ENCODE measurements around the gene PRLHR.
A peak's percentile ranks its signal among the peaks of the same experiment; 100 is the strongest.

Gene PRLHR

GRCh38 chr10:118595598-118596425, at the start of gene PRLHR:
PRLHR (minus strand) TSS chr10:118595648; CDS start chr10:118595244, 404 bp downstream.
- H3K4me1 ChIP-seq (ENCODE audit: insufficient read depth, low read length), result no peaks in the 10 kb centered on the region
- H4K20me1 ChIP-seq (ENCODE audit: insufficient read depth, low read length), result no peaks in the 10 kb centered on the region
- peak; percentile 13 for DNase-seq
- no peak within 1 kb of the TSS for H3K9ac ChIP-seq (ENCODE audit: low read depth, low read length)
- TF ChIP-seq EZH2 (IDR thresholded peaks at IDR 0.05; ENCODE audit: borderline replicate concordance, low read depth, low read length, severe bottlenecking), result no peak
- TF ChIP-seq CTCF (IDR thresholded peaks at IDR 0.05; ENCODE audit: borderline replicate concordance, extremely low read depth, low read length, poor library complexity, severe bottlenecking), result no peak
- no peak within 1 kb of the TSS for H3K4me3 ChIP-seq (ENCODE audit: low read depth in 1 of 2, low read length in 2 of 2)
- no peaks in the 10 kb centered on the region for H3K27me3 ChIP-seq (ENCODE audit: insufficient read depth, low read length, poor library complexity)
- no peaks in the 10 kb centered on the region for H3K79me2 ChIP-seq (ENCODE audit: insufficient read depth, low read length)
- no peak within 1 kb of the TSS for H3K27ac ChIP-seq (ENCODE audit: low read length)
- no peaks in the 10 kb centered on the region for H3K9me3 ChIP-seq (ENCODE audit: insufficient read depth, low read length, severe bottlenecking)
- no peak within 1 kb of the TSS for H3K4me2 ChIP-seq (ENCODE audit: insufficient read depth, low read length)
- H3K36me3 ChIP-seq (ENCODE audit: insufficient read depth, low read length), result no peaks in the 10 kb centered on the region
- ATAC-seq (ENCODE audit: insufficient read depth, low read depth), result no peak
- H2AFZ ChIP-seq (ENCODE audit: low read depth, low read length), result no peak within 1 kb of the TSS

GRCh38 chr10:118642228-118642627, 46.8 kb upstream of the PRLHR start:
- Histone ChIP-seq H3K9ac (ENCODE audit: low read depth, low read length) (no peak overlapping the region), H2AFZ (ENCODE audit: low read depth, low read length) (no peak overlapping the region), H3K36me3 (ENCODE audit: insufficient read depth, low read length) (no peaks in the 10 kb centered on the region), H4K20me1 (ENCODE audit: insufficient read depth, low read length) (no peaks in the 10 kb centered on the region), H3K4me2 (ENCODE audit: insufficient read depth, low read length) (no peak overlapping the region), H3K4me3 (ENCODE audit: low read depth in 1 of 2, low read length in 2 of 2) (no peak overlapping the region), H3K27ac (ENCODE audit: low read length) (no peak overlapping the region), H3K79me2 (ENCODE audit: insufficient read depth, low read length) (no peaks in the 10 kb centered on the region), H3K27me3 (ENCODE audit: insufficient read depth, low read length, poor library complexity) (peaks cover 3% of the 10 kb centered on the region), H3K4me1 (ENCODE audit: insufficient read depth, low read length) (no peaks in the 10 kb centered on the region), H3K9me3 (ENCODE audit: insufficient read depth, low read length, severe bottlenecking) (peaks cover 3% of the 10 kb centered on the region)
- TF ChIP-seq CTCF (IDR thresholded peaks at IDR 0.05; ENCODE audit: borderline replicate concordance, extremely low read depth, low read length, poor library complexity, severe bottlenecking), result no peak
- TF ChIP-seq EZH2 (IDR thresholded peaks at IDR 0.05; ENCODE audit: borderline replicate concordance, low read depth, low read length, severe bottlenecking), result no peak
- no peak for DNase-seq
- ATAC-seq (ENCODE audit: insufficient read depth, low read depth), result no peak

- H3K36me3 ChIP-seq (ENCODE audit: insufficient read depth, low read length), result no peaks in the 10 kb centered on the region
- no peaks in the 10 kb centered on the region for H3K79me2 ChIP-seq (ENCODE audit: insufficient read depth, low read length)
- H3K4me3 ChIP-seq (ENCODE audit: low read depth in 1 of 2, low read length in 2 of 2), result no peak overlapping the region
- no peak overlapping the region for H3K4me2 ChIP-seq (ENCODE audit: insufficient read depth, low read length)
- no peaks in the 10 kb centered on the region for H4K20me1 ChIP-seq (ENCODE audit: insufficient read depth, low read length)
- no peak for TF ChIP-seq CTCF (IDR thresholded peaks at IDR 0.05; ENCODE audit: borderline replicate concordance, extremely low read depth, low read length, poor library complexity, severe bottlenecking)
- no peak for TF ChIP-seq EZH2 (IDR thresholded peaks at IDR 0.05; ENCODE audit: borderline replicate concordance, low read depth, low read length, severe bottlenecking)
- no peaks in the 10 kb centered on the region for H3K4me1 ChIP-seq (ENCODE audit: insufficient read depth, low read length)
- H3K9me3 ChIP-seq (ENCODE audit: insufficient read depth, low read length, severe bottlenecking), result peaks cover 3% of the 10 kb centered on the region
- H3K9ac ChIP-seq (ENCODE audit: low read depth, low read length), result no peak overlapping the region
- no peak overlapping the region for H3K27ac ChIP-seq (ENCODE audit: low read length)
- H2AFZ ChIP-seq (ENCODE audit: low read depth, low read length), result no peak overlapping the region
- no peak for ATAC-seq (ENCODE audit: insufficient read depth, low read depth)
- no peak for DNase-seq
- peaks cover 3% of the 10 kb centered on the region for H3K27me3 ChIP-seq (ENCODE audit: insufficient read depth, low read length, poor library complexity)
Measured at GRCh38 chr10:118638680-118639079, 43.2 kb upstream of the PRLHR start.

Data from DND-41 (cell line).